GM23248 (cell line): Measurements from ENCODE around the gene PPM1L. TPM values are rescaled to one million over a fixed set of nuclear protein-coding genes. Genes with fewer than 3 reads are reported as not detected.

Experiments
- DNase-seq: peaks from one replicate; pipeline ENCODE4 v3.0.0-alpha.2; 2015
- H2AFZ ChIP-seq: fragments of 200-600 bp; sonication (generic); 2 replicates; pipeline ENCODE4 v1.6.1; 2016; ENCODE audit warnings: antibody characterized with exemption
- H3F3A ChIP-seq: fragments of 200-600 bp; sonication (generic); 2 replicates; pipeline ENCODE4 v1.6.1; 2016; ENCODE audit warnings: mild to moderate bottlenecking, antibody characterized with exemption, mixed run types; ENCODE audit not compliant: insufficient read depth
- H3K27ac ChIP-seq: fragments of 200-600 bp; sonication (generic); 2 replicates; pipeline ENCODE4 v1.5.1; 2016; ENCODE audit warnings: mild to moderate bottlenecking
- H3K27me3 ChIP-seq: fragments of 200-600 bp; sonication (generic); replicated peaks from 2 replicates; pipeline ENCODE4 v1.6.1; 2016; ENCODE audit warnings: mild to moderate bottlenecking; ENCODE audit not compliant: insufficient read depth
- H3K36me3 ChIP-seq: fragments of 200-600 bp; sonication (generic); 2 replicates; pipeline ENCODE4 v1.6.1; 2016; ENCODE audit warnings: low read depth, mild to moderate bottlenecking
- H3K4me1 ChIP-seq: fragments of 200-600 bp; sonication (generic); 2 replicates; pipeline ENCODE4 v1.6.1; 2016; ENCODE audit warnings: mild to moderate bottlenecking; ENCODE audit not compliant: insufficient read depth
- H3K4me2 ChIP-seq: fragments of 200-600 bp; sonication (generic); one replicate; pipeline ENCODE4 v1.6.1; 2016; ENCODE audit warnings: mild to moderate bottlenecking; ENCODE audit not compliant: unreplicated experiment
- H3K4me3 ChIP-seq: fragments of 200-600 bp; sonication (generic); 2 replicates; pipeline ENCODE4 v1.5.1; 2016; ENCODE audit warnings: mild to moderate bottlenecking
- H3K79me2 ChIP-seq: fragments of 200-600 bp; sonication (generic); 2 replicates; pipeline ENCODE4 v1.6.1; 2016; ENCODE audit warnings: mild to moderate bottlenecking; ENCODE audit not compliant: insufficient read depth
- H3K9ac ChIP-seq: fragments of 200-600 bp; sonication (generic); 2 replicates; pipeline ENCODE4 v1.6.1; 2016; ENCODE audit warnings: mild to moderate bottlenecking
- H3K9me2 ChIP-seq: fragments of 200-600 bp; sonication (generic); 2 replicates; pipeline ENCODE4 v1.6.1; 2016; ENCODE audit warnings: mixed run types, mild to moderate bottlenecking, moderate library complexity; ENCODE audit not compliant: insufficient read depth
- H3K9me3 ChIP-seq: fragments of 200-600 bp; sonication (generic); one replicate; pipeline ENCODE4 v1.6.1; 2017; ENCODE audit warnings: low read depth
- H4K20me1 ChIP-seq: fragments of 200-600 bp; sonication (generic); 2 replicates; pipeline ENCODE4 v1.6.0; 2016; ENCODE audit not compliant: insufficient read depth
- EZH2 ChIP-seq: fragments of 200-600 bp; sonication (generic); IDR thresholded peaks from 2 replicates; pipeline ENCODE4 v1.6.1; 2018; ENCODE audit warnings: antibody characterized with exemption, mild to moderate bottlenecking; ENCODE audit not compliant: insufficient read depth, poor library complexity, severe bottlenecking
- EZH2phosphoT487 ChIP-seq: fragments of 200-600 bp; sonication (generic); IDR thresholded peaks from 2 replicates; pipeline ENCODE4 v1.6.1; 2018; ENCODE audit warnings: antibody characterized with exemption, moderate library complexity, mild to moderate bottlenecking, low read depth; ENCODE audit not compliant: insufficient read depth
- WGBS, 2 experiments: methylation state at CpG; one replicate each; pipeline ENCODE4 v1.1.6; 2015 to 2017; ENCODE audit warnings: low lambda C conversion rate in 2 of 2, low coverage in 1 of 2; ENCODE audit errors: missing lambda C conversion rate in 2 of 2; 5-methylcytosine and 5-hydroxymethylcytosine counted together
- in situ Hi-C: fragments of 300-500 bp; cut with MboI; formaldehyde crosslinking; loops from 2 replicates; pipeline ENCODE4 v1.15.0; 2020
- polyA plus RNA-seq: library from polyadenylated mRNA; unstranded; fragments of >200 nt; fragmentation: Nextera tagmentation; extraction: Ambion mirVana; gene quantifications from 2 replicates; pipeline ENCODE4 v1.2.1, GENCODE V29; 2016
- total RNA-seq: library from RNA; depleted of rRNA; stranded (reverse); fragments of >200 nt; shearing (Covaris generic); gene quantifications from 2 replicates; pipeline ENCODE4 v1.2.3, GENCODE V29; 2014

Gene PPM1L
- total and polyA plus RNA-seq, 2 experiments from 2014 or later = under 0.01 to 0.26 TPM

GRCh38 chr3:160778480-160778879, 22.4 kb downstream of the PPM1L start:
- H2AFZ ChIP-seq = no peak overlapping the region
- no peak overlapping the region for H3K4me2 ChIP-seq
- in situ Hi-C loops = no loop called here
- no peaks in the 10 kb centered on the region for H3K79me2 ChIP-seq
- H3K36me3 ChIP-seq = no peaks in the 10 kb centered on the region
- no peak overlapping the region for H3K9ac ChIP-seq
- no peak for TF ChIP-seq EZH2phosphoT487
- 84 to 89% methylated on average over 1 of the region's 1 CpG for WGBS, 2 experiments
- H3K4me1 ChIP-seq = no peaks in the 10 kb centered on the region
- H4K20me1 ChIP-seq = no peaks in the 10 kb centered on the region
- H3K9me3 ChIP-seq = no peaks in the 10 kb centered on the region
- H3K27me3 ChIP-seq = no peaks in the 10 kb centered on the region
- H3K4me3 ChIP-seq = no peak overlapping the region
- no peaks in the 10 kb centered on the region for H3K9me2 ChIP-seq
- no peak for DNase-seq
- no peaks in the 10 kb centered on the region for H3F3A ChIP-seq
- H3K27ac ChIP-seq = no peak overlapping the region

DNA sequence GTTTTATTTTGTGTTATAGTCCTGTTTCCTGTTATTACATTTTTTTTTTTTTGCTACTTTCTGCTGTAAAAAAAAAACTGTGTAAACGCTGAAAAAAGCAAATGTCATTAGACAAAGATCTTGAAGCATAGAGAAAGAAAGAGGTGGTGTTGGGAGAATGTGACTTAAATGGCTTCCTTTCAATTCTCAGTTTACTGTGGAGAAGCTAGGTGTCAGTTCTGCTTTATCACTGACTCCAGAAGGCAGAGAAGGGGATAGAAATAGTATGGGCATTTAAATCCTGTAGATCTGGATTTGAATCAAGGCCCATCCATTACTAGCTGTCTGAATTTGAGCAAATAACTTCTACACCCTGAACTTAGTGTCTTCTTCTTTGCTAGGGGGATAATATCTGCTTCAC, 23.0 kb downstream of the PPM1L start:
- Histone ChIP-seq H3K79me2 (no peaks in the 10 kb centered on the region), H3K4me2 (no peak overlapping the region), H3K9ac (no peak overlapping the region), H3K4me3 (no peak overlapping the region), H3K9me3 (no peaks in the 10 kb centered on the region), H3F3A (no peaks in the 10 kb centered on the region), H2AFZ (no peak overlapping the region), H4K20me1 (no peaks in the 10 kb centered on the region), H3K36me3 (no peaks in the 10 kb centered on the region), H3K9me2 (no peaks in the 10 kb centered on the region), H3K27me3 (no peaks in the 10 kb centered on the region), H3K4me1 (no peaks in the 10 kb centered on the region), H3K27ac (no peak overlapping the region)
- DNase-seq = no peak
- WGBS, 2 experiments = 69 to 78% methylated on average over 1 of the region's 1 CpG
- in situ Hi-C loops = no loop called here
- TF ChIP-seq EZH2phosphoT487 (no peak), EZH2 (no peak)

- H3K9ac ChIP-seq = no peak overlapping the region
- H3K27me3 ChIP-seq = no peaks in the 10 kb centered on the region
- in situ Hi-C loops = no loop called here
- H3K79me2 ChIP-seq = no peaks in the 10 kb centered on the region
- H3F3A ChIP-seq = no peaks in the 10 kb centered on the region
- no peaks in the 10 kb centered on the region for H3K9me2 ChIP-seq
- no peak overlapping the region for H3K27ac ChIP-seq
- H3K4me2 ChIP-seq = no peak overlapping the region
- DNase-seq = no peak
- H3K9me3 ChIP-seq = no peaks in the 10 kb centered on the region
- H3K36me3 ChIP-seq = no peaks in the 10 kb centered on the region
- no peaks in the 10 kb centered on the region for H4K20me1 ChIP-seq
- TF ChIP-seq EZH2phosphoT487 (no peak), EZH2 (no peak)
- no peaks in the 10 kb centered on the region for H3K4me1 ChIP-seq
- no peak overlapping the region for H3K4me3 ChIP-seq
- H2AFZ ChIP-seq = no peak overlapping the region
Measured at GRCh38 chr3:160780245-160780644, 24.2 kb downstream of the PPM1L start.

GRCh38 chr3:160781402-160781801, 25.4 kb downstream of the PPM1L start:
- H3K9me2 ChIP-seq = no peaks in the 10 kb centered on the region
- H3K4me2 ChIP-seq = no peak overlapping the region
- H3K9ac ChIP-seq = no peak overlapping the region
- H3F3A ChIP-seq = no peaks in the 10 kb centered on the region
- no peaks in the 10 kb centered on the region for H3K9me3 ChIP-seq
- no peaks in the 10 kb centered on the region for H3K36me3 ChIP-seq
- H4K20me1 ChIP-seq = no peaks in the 10 kb centered on the region
- no peak overlapping the region for H3K27ac ChIP-seq
- in situ Hi-C loops = no loop called here
- H3K4me3 ChIP-seq = no peak overlapping the region
- no peak for TF ChIP-seq EZH2
- TF ChIP-seq EZH2phosphoT487 = no peak
- DNase-seq = no peak
- H3K79me2 ChIP-seq = no peaks in the 10 kb centered on the region
- 68 to 69% methylated on average over 4 of the region's 4 CpGs for WGBS, 2 experiments
- no peak overlapping the region for H2AFZ ChIP-seq
- no peaks in the 10 kb centered on the region for H3K27me3 ChIP-seq
- no peaks in the 10 kb centered on the region for H3K4me1 ChIP-seq

- H3K27me3 ChIP-seq = no peaks in the 10 kb centered on the region
- no peak overlapping the region for H3K4me2 ChIP-seq
- WGBS, 2 experiments = 96% methylated on average over 3 of the region's 3 CpGs
- no peak overlapping the region for H3K4me3 ChIP-seq
- H4K20me1 ChIP-seq = no peaks in the 10 kb centered on the region
- no peaks in the 10 kb centered on the region for H3F3A ChIP-seq
- no peaks in the 10 kb centered on the region for H3K9me3 ChIP-seq
- no peak overlapping the region for H2AFZ ChIP-seq
- in situ Hi-C loops = no loop called here
- no peaks in the 10 kb centered on the region for H3K9me2 ChIP-seq
- no peak overlapping the region for H3K27ac ChIP-seq
- TF ChIP-seq EZH2phosphoT487 = no peak
- no peak for TF ChIP-seq EZH2
- no peaks in the 10 kb centered on the region for H3K36me3 ChIP-seq
- H3K79me2 ChIP-seq = no peaks in the 10 kb centered on the region
- H3K9ac ChIP-seq = no peak overlapping the region
- DNase-seq = no peak
- no peaks in the 10 kb centered on the region for H3K4me1 ChIP-seq
Measured at GRCh38 chr3:160781863-160782262, 25.8 kb downstream of the PPM1L start.
